HEK293 (cell line): Measurements from ENCODE around the gene SLC39A11.

ENCODE experiments used
- FEZF1 ChIP-seq: fragments of 450-650 bp; formaldehyde crosslinking; IDR thresholded peaks from 2 replicates; pipeline ENCODE4 v1.5.1; 2016; ENCODE audit warnings: missing biosample characterization, missing genetic modification characterization
- KLF16 ChIP-seq: fragments of 450-650 bp; formaldehyde crosslinking; IDR thresholded peaks from 2 replicates; pipeline ENCODE4 v1.5.1; 2017; ENCODE audit warnings: missing biosample characterization, missing genetic modification characterization
- OVOL3 ChIP-seq: fragments of 450-650 bp; formaldehyde crosslinking; IDR thresholded peaks from 2 replicates; pipeline ENCODE4 v1.5.1; 2016; ENCODE audit warnings: missing biosample characterization, missing genetic modification characterization
- SP3 ChIP-seq: fragments of 450-650 bp; formaldehyde crosslinking; IDR thresholded peaks from 2 replicates; pipeline ENCODE4 v1.5.1; 2016; ENCODE audit warnings: missing biosample characterization, missing genetic modification characterization
- YY1 ChIP-seq: fragments of 450-650 bp; formaldehyde crosslinking; IDR thresholded peaks from 2 replicates; pipeline ENCODE4 v1.5.1; 2018; ENCODE audit warnings: missing biosample characterization, missing genetic modification characterization
- ZBTB1 ChIP-seq: fragments of 450-650 bp; formaldehyde crosslinking; IDR thresholded peaks from 2 replicates; pipeline ENCODE4 v1.5.1; 2016; ENCODE audit warnings: missing biosample characterization, missing genetic modification characterization
- ZEB2 ChIP-seq: fragments of 450-650 bp; formaldehyde crosslinking; IDR thresholded peaks from 2 replicates; pipeline ENCODE4 v1.5.1; 2016; ENCODE audit warnings: missing biosample characterization, missing genetic modification characterization
- ZFP3 ChIP-seq: fragments of 450-650 bp; formaldehyde crosslinking; IDR thresholded peaks from 2 replicates; pipeline ENCODE4 v1.5.1; 2016; ENCODE audit warnings: low read depth, missing biosample characterization, missing genetic modification characterization
- ZNF10 ChIP-seq: fragments of 450-650 bp; formaldehyde crosslinking; IDR thresholded peaks from 2 replicates; pipeline ENCODE4 v1.5.1; 2017; ENCODE audit warnings: missing biosample characterization, missing genetic modification characterization
- ZNF174 ChIP-seq: fragments of 450-650 bp; formaldehyde crosslinking; IDR thresholded peaks from 2 replicates; pipeline ENCODE4 v1.5.0; 2017; ENCODE audit warnings: missing biosample characterization, mild to moderate bottlenecking, missing genetic modification characterization
- ZNF239 ChIP-seq: fragments of 450-650 bp; formaldehyde crosslinking; IDR thresholded peaks from 2 replicates; pipeline ENCODE4 v1.5.1; 2016; ENCODE audit warnings: missing biosample characterization, missing genetic modification characterization
- ZNF423 ChIP-seq: fragments of 450-650 bp; formaldehyde crosslinking; IDR thresholded peaks from 2 replicates; pipeline ENCODE4 v1.5.1; 2016; ENCODE audit warnings: missing biosample characterization, missing genetic modification characterization
- ZNF426 ChIP-seq: fragments of 450-650 bp; formaldehyde crosslinking; IDR thresholded peaks from 2 replicates; pipeline ENCODE4 v1.5.1; 2017; ENCODE audit warnings: missing biosample characterization, missing genetic modification characterization, mild to moderate bottlenecking, inconsistent platforms, moderate library complexity
- ZNF626 ChIP-seq: fragments of 450-650 bp; sonication (Bioruptor Pico); formaldehyde crosslinking; IDR thresholded peaks from 2 replicates; pipeline ENCODE4 v1.5.1; 2018; ENCODE audit warnings: missing biosample characterization, missing genetic modification characterization, inconsistent platforms
- ZNF830 ChIP-seq: fragments of 450-650 bp; IDR thresholded peaks from 2 replicates; pipeline ENCODE4 v1.5.0; 2018; ENCODE audit warnings: missing biosample characterization, missing genetic modification characterization, low read depth, mild to moderate bottlenecking, moderate library complexity
- ZSCAN16 ChIP-seq: fragments of 450-650 bp; formaldehyde crosslinking; IDR thresholded peaks from 2 replicates; pipeline ENCODE4 v1.5.1; 2016; ENCODE audit warnings: missing biosample characterization, missing genetic modification characterization
- TF ChIP-seq, protein P1 (sequence below): fragments of 450-650 bp; formaldehyde crosslinking; conservative IDR thresholded peaks from 2 replicates; pipeline ENCODE4 v1.5.1; 2016; ENCODE audit warnings: low read depth, missing biosample characterization, missing genetic modification characterization
- TF ChIP-seq, protein P2 (sequence below): fragments of 450-650 bp; formaldehyde crosslinking; IDR thresholded peaks from 2 replicates; pipeline ENCODE4 v1.5.1; 2017; ENCODE audit warnings: missing biosample characterization, missing genetic modification characterization
- TF ChIP-seq, protein P3 (sequence below): fragments of 450-650 bp; formaldehyde crosslinking; IDR thresholded peaks from 2 replicates; pipeline ENCODE4 v1.5.1; 2016; ENCODE audit warnings: missing biosample characterization, missing genetic modification characterization, borderline replicate concordance
- TF ChIP-seq, protein P4 (sequence below): fragments of 450-650 bp; formaldehyde crosslinking; IDR thresholded peaks from 2 replicates; pipeline ENCODE4 v1.5.1; 2016; ENCODE audit warnings: missing biosample characterization, missing genetic modification characterization
- TF ChIP-seq, protein P5 (sequence below): fragments of 450-650 bp; formaldehyde crosslinking; IDR thresholded peaks from 2 replicates; pipeline ENCODE4 v1.5.1; 2016; ENCODE audit warnings: missing biosample characterization, missing genetic modification characterization
- TF ChIP-seq, protein P6 (sequence below): fragments of 450-650 bp; formaldehyde crosslinking; IDR thresholded peaks from 2 replicates; pipeline ENCODE4 v1.5.1; 2016; ENCODE audit warnings: missing biosample characterization, missing genetic modification characterization
- TF ChIP-seq, protein P7 (sequence below): fragments of 450-650 bp; formaldehyde crosslinking; IDR thresholded peaks from 2 replicates; pipeline ENCODE4 v1.5.1; 2016; ENCODE audit warnings: missing biosample characterization, missing genetic modification characterization

Gene SLC39A11

DNA sequence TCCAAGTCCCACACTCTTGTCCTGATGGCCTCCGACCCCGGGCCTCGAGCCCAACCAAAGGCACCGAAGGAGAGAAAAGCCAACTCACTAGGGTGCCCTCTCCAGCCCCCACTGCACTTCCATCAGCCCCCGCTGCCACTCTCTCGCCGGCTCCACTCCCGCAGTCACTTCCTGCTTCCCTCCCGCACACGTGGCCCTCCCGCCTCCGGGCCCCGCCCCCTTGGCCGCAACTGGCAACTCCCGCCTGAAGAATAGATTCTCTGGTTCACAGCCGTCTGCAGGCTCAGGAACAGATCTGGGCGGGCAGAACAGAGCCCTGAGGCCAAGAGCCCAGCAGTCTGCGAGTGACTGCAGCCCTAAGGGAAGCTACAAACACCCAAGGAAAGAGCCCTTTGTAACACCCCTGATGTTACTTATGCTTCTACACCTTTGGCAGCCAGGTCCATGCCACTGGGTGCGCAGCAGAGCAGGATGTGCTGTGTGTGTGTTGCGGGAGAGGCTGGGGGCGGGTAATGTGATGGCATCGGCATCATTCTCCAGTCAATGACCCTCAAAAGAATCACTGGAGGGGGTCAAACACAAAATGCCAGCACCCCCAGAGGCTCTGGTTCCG lies at the start of gene SLC39A11 (continued):
- TF ChIP-seq, protein P1, sequence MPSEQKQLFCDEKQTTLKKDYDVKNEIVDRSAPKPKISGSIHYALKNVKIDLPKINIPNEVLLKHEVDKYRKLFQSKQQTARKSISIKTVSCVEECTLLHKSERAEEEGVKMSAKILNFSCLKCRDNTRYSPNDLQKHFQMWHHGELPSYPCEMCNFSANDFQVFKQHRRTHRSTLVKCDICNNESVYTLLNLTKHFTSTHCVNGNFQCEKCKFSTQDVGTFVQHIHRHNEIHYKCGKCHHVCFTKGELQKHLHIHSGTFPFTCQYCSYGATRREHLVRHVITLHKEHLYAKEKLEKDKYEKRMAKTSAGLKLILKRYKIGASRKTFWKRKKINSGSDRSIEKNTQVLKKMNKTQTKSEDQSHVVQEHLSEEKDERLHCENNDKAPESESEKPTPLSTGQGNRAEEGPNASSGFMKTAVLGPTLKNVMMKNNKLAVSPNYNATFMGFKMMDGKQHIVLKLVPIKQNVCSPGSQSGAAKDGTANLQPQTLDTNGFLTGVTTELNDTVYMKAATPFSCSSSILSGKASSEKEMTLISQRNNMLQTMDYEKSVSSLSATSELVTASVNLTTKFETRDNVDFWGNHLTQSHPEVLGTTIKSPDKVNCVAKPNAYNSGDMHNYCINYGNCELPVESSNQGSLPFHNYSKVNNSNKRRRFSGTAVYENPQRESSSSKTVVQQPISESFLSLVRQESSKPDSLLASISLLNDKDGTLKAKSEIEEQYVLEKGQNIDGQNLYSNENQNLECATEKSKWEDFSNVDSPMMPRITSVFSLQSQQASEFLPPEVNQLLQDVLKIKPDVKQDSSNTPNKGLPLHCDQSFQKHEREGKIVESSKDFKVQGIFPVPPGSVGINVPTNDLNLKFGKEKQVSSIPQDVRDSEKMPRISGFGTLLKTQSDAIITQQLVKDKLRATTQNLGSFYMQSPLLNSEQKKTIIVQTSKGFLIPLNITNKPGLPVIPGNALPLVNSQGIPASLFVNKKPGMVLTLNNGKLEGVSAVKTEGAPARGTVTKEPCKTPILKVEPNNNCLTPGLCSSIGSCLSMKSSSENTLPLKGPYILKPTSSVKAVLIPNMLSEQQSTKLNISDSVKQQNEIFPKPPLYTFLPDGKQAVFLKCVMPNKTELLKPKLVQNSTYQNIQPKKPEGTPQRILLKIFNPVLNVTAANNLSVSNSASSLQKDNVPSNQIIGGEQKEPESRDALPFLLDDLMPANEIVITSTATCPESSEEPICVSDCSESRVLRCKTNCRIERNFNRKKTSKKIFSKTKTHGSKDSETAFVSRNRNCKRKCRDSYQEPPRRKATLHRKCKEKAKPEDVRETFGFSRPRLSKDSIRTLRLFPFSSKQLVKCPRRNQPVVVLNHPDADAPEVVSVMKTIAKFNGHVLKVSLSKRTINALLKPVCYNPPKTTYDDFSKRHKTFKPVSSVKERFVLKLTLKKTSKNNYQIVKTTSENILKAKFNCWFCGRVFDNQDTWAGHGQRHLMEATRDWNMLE (tag by site-specific recombination) = no peak; the same call in 1 of the 2 replicates
- TF ChIP-seq FEZF1 (no peak), ZNF426 (tag by site-specific recombination) (no peak), ZNF10 (no peak), ZFP3 (tag by site-specific recombination) (no peak), ZEB2 (tag by site-specific recombination) (peak; percentile 46; the same call in 1 of the 2 replicates), KLF16 (tag by site-specific recombination) (peak; percentile 97), ZNF626 (tag by site-specific recombination) (no peak), ZNF174 (no peak), ZBTB1 (tag by site-specific recombination) (peak; percentile 99), ZSCAN16 (tag by site-specific recombination) (no peak), ZNF239 (tag by site-specific recombination) (no peak), ZNF423 (tag by site-specific recombination) (no peak; the same call in 1 of the 2 replicates), YY1 (tag by site-specific recombination) (no peak), OVOL3 (tag by site-specific recombination) (no peak), SP3 (tag by site-specific recombination) (peak; percentile 99), ZNF830 (tag by site-specific recombination) (no peak)
- TF ChIP-seq, protein P2, sequence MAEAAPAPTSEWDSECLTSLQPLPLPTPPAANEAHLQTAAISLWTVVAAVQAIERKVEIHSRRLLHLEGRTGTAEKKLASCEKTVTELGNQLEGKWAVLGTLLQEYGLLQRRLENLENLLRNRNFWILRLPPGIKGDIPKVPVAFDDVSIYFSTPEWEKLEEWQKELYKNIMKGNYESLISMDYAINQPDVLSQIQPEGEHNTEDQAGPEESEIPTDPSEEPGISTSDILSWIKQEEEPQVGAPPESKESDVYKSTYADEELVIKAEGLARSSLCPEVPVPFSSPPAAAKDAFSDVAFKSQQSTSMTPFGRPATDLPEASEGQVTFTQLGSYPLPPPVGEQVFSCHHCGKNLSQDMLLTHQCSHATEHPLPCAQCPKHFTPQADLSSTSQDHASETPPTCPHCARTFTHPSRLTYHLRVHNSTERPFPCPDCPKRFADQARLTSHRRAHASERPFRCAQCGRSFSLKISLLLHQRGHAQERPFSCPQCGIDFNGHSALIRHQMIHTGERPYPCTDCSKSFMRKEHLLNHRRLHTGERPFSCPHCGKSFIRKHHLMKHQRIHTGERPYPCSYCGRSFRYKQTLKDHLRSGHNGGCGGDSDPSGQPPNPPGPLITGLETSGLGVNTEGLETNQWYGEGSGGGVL = peak; percentile 98
- TF ChIP-seq, protein P3, sequence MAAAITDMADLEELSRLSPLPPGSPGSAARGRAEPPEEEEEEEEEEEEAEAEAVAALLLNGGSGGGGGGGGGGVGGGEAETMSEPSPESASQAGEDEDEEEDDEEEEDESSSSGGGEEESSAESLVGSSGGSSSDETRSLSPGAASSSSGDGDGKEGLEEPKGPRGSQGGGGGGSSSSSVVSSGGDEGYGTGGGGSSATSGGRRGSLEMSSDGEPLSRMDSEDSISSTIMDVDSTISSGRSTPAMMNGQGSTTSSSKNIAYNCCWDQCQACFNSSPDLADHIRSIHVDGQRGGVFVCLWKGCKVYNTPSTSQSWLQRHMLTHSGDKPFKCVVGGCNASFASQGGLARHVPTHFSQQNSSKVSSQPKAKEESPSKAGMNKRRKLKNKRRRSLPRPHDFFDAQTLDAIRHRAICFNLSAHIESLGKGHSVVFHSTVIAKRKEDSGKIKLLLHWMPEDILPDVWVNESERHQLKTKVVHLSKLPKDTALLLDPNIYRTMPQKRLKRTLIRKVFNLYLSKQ (tag by site-specific recombination) = no peak
- TF ChIP-seq, protein P4, sequence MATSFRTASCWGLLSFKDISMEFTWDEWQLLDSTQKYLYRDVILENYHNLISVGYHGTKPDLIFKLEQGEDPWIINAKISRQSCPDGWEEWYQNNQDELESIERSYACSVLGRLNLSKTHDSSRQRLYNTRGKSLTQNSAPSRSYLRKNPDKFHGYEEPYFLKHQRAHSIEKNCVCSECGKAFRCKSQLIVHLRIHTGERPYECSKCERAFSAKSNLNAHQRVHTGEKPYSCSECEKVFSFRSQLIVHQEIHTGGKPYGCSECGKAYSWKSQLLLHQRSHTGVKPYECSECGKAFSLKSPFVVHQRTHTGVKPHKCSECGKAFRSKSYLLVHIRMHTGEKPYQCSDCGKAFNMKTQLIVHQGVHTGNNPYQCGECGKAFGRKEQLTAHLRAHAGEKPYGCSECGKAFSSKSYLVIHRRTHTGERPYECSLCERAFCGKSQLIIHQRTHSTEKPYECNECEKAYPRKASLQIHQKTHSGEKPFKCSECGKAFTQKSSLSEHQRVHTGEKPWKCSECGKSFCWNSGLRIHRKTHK (tag by site-specific recombination) = no peak
- TF ChIP-seq, protein P5, sequence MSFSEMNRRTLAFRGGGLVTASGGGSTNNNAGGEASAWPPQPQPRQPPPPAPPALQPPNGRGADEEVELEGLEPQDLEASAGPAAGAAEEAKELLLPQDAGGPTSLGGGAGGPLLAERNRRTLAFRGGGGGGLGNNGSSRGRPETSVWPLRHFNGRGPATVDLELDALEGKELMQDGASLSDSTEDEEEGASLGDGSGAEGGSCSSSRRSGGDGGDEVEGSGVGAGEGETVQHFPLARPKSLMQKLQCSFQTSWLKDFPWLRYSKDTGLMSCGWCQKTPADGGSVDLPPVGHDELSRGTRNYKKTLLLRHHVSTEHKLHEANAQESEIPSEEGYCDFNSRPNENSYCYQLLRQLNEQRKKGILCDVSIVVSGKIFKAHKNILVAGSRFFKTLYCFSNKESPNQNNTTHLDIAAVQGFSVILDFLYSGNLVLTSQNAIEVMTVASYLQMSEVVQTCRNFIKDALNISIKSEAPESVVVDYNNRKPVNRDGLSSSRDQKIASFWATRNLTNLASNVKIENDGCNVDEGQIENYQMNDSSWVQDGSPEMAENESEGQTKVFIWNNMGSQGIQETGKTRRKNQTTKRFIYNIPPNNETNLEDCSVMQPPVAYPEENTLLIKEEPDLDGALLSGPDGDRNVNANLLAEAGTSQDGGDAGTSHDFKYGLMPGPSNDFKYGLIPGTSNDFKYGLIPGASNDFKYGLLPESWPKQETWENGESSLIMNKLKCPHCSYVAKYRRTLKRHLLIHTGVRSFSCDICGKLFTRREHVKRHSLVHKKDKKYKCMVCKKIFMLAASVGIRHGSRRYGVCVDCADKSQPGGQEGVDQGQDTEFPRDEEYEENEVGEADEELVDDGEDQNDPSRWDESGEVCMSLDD = no peak
- TF ChIP-seq, protein P6, sequence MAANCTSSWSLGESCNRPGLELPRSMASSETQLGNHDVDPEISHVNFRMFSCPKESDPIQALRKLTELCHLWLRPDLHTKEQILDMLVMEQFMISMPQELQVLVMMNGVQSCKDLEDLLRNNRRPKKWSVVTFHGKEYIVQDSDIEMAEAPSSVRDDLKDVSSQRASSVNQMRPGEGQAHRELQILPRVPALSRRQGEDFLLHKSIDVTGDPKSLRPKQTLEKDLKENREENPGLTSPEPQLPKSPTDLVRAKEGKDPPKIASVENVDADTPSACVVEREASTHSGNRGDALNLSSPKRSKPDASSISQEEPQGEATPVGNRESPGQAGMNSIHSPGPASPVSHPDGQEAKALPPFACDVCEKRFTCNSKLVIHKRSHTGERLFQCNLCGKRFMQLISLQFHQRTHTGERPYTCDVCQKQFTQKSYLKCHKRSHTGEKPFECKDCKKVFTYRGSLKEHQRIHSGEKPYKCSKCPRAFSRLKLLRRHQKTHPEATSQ = no peak
- TF ChIP-seq, protein P7, sequence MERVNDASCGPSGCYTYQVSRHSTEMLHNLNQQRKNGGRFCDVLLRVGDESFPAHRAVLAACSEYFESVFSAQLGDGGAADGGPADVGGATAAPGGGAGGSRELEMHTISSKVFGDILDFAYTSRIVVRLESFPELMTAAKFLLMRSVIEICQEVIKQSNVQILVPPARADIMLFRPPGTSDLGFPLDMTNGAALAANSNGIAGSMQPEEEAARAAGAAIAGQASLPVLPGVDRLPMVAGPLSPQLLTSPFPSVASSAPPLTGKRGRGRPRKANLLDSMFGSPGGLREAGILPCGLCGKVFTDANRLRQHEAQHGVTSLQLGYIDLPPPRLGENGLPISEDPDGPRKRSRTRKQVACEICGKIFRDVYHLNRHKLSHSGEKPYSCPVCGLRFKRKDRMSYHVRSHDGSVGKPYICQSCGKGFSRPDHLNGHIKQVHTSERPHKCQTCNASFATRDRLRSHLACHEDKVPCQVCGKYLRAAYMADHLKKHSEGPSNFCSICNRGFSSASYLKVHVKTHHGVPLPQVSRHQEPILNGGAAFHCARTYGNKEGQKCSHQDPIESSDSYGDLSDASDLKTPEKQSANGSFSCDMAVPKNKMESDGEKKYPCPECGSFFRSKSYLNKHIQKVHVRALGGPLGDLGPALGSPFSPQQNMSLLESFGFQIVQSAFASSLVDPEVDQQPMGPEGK (tag by site-specific recombination) = peak; percentile 98
